Superior temporal gyrus (tissue), 1 donor: ENCODE results near the gene SLC4A2.

ENCODE experiments used
- DNase-seq: peaks from one replicate; pipeline ENCODE4 v3.0.0-alpha.2; 2016; ENCODE audit errors: extremely low spot score

Gene SLC4A2

DNA sequence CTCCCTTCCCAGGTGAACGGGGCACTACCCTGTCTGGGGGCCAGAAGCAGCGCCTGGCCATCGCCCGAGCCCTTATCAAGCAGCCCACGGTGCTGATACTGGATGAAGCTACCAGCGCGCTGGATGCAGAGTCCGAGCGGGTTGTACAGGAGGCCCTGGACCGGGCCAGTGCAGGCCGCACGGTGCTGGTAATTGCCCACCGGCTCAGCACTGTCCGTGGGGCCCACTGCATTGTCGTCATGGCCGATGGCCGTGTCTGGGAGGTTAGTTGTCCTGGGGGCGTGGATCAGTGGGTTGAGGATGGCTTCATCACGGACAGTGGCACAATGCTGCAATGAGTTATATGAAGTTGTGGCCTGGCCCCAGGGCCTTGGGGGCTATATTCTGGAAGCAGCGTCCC, 15.4 kb upstream of the SLC4A2 start:
- no peak for DNase-seq

DNA sequence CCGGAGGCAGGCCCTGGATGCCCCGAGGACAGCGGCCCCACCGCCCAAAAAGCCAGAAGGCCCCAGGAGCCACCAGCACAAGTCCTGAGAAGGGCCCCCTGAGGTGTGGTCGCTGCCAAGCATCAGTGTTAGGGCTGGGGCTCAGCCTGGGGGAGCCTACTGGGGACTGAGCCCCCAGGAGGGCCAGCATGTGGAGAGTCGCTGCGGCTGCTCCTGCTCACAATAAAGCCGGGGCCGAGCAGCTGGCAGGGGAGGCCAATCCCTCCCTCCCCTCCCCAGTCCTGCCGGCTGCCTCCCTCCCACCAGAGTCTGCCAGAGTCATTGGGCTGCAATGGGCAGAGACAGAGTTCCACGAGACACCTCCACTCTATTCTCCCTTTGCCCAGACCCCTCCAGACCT, 14.1 kb upstream of the SLC4A2 start:
- DNase-seq = no peak

DNA sequence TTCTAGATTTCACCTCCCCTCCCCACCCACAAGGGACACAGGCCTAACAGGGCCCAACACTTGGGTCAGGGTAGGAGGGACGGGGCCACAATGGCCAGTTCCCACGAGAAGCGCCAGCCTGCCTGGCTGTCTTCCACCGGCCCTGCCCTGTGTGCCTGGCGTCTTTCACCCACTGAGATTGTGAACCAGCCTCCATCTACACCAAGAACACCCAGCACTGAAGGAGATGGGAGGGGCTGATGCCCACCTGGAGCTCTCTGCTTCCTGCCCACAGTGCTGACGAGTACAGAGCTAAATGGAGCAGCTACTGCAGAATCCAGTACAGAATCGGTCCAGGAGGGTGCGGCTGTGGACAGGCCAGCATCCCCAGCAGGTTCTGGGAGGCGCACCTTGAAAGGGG, 13.4 kb upstream of the SLC4A2 start:
- no peak for DNase-seq

DNA sequence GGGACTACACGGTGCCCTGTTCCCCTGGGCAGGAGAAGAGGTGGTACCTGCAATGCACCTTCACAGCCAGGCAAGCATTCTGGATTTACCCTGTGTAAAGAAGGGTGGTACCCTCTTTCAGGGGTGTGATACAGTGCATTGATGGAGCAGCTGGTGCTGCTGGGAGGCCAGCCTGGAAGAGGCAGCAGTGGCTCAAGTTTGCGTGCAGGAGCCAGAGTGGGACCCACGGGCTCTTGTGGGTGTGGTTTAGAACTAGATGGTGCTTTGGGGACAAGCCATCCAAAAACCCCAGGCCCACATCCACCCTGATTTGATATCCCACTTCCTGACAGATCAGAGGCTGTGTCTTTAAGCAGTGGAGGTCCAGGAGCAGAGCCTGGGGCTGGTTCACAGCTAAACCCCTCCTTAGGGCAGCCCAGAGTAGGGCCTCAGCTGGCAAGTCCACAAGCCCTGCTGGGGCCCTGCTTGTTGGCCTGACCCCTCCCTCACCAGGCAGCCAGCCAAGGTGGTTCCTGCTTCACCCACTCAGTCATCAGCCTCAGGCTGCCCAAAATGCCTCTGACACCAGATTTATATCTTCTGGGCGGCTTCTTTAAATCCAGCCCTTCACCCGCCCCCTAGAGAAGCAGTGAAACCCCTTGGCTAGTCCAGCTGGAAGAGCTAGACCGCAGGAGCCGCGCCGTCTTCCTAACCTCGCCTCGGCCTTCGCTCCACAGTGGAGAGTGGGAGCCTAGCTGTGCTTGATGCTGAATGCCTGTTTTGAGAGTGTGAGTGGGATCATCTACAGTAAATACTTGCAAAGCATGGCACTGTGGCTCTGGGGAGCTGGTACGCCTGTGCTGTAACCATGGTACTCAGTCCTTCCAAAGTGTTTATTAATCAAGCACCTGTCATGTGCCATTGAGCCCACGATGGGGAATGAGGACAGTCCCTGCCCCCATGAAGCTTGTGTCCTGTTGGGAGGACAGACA, 12.5 kb upstream of the SLC4A2 start:
- DNase-seq = no peak

DNA sequence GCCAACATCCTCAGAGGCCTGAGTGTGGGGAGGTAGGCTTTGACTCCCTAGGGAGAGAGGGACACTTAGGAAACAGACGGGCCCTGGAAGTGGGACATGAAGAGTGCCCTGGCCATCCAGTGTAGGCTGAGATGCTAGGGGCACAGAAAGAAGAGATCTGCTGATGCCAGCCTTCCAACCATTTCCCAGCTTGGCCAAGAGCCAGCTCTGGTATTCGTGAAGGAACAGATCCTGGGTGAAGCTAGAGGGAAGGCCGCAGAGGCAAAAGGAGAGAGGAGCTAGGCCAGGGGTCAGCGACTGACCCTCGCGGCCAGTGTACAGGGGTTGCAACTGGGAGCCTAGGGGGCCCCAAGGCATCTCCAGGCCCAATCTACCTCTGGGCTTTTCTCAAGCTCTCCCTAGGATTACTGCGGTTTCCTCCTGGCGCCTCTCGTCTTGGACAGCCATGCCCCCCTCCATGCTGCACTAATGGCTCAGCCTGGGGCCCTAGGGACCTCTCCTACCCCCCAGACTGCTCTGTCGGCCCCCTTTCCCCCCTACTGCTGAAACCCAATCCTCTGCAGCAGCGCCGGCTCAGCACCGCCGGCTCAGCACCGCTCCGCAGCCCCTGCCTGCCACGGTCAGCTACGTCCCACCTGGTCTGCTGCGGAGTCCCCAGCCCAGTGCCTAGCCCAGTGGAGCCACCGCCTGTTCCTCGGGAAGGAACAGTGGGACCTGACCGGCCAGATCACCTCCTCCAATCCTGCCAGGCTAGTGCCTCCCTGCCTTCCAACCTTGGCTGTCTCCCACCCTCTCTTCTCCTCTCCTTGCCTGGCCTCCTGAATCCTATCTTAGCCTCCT, 11.2 kb upstream of the SLC4A2 start, which contains the start of gene ASIC3:
Gene ASIC3, plus strand, starts transcription at position 556 of the 840 bp plus-strand sequence. CDS start 355 bp downstream, outside the sequence.
- no peak for DNase-seq

DNA sequence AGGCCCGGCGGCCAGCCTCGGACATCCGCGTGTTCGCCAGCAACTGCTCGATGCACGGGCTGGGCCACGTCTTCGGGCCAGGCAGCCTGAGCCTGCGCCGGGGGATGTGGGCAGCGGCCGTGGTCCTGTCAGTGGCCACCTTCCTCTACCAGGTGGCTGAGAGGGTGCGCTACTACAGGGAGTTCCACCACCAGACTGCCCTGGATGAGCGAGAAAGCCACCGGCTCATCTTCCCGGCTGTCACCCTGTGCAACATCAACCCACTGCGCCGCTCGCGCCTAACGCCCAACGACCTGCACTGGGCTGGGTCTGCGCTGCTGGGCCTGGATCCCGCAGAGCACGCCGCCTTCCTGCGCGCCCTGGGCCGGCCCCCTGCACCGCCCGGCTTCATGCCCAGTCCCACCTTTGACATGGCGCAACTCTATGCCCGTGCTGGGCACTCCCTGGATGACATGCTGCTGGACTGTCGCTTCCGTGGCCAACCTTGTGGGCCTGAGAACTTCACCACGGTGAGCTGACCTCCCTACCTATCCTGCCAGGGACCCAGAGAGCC, 10.4 kb upstream of the SLC4A2 start:
- no peak for DNase-seq

DNA sequence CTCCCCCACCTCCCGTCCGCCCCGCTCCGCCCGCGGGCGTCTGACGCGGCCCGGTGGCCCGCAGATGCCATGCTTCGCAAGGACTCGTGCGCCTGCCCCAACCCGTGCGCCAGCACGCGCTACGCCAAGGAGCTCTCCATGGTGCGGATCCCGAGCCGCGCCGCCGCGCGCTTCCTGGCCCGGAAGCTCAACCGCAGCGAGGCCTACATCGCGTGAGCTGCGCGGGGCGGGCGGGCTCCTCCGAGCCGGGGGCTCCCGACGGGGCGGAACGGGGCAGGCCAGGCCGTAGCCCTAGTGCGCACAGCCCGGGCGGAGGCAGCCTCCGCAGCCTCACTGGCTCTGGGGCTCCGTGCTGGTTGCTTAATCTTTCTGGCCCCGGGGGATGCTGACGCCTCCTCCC, 8.3 kb upstream of the SLC4A2 start:
- peak; percentile 26 for DNase-seq

DNA sequence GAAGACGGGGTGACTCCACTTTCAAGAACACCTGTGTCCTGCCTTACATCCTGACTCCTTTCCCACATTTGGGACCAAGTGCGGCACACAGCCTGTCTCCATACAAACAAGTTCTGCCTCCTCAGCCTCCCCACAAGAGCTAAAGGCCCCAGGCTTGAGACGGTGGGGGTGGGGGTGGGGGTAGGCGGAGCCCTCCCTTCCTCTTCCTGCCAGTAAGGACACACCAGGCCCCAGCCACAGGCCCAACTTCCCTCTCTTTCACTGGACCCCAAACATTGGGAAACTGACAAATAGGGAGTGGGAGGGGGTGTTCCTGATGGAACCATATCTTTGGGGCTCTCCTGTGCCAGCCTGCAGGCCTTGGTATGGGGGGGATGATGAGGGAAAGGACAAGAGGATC, 6.3 kb upstream of the SLC4A2 start:
- DNase-seq = no peak

DNA sequence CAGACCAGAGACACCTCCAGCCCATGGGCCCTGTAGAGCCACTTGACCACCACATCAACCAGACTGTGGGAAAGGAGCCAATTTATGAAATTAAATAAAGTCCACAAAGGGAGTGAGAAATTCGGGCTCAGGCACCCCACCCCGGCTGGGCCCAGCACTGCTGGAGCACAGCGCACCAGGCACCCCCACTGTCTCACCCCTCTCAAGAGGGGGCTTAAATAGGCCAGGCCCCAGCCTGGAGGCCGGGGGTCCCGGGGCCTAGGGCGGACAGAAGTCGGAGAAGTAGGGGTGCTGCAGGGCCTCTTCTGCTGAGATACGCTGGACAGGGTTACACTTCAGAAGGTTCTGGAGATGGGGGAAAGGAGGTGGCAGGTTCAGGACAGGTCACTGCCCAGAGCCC, 5.6 kb upstream of the SLC4A2 start:
- no peak for DNase-seq

DNA sequence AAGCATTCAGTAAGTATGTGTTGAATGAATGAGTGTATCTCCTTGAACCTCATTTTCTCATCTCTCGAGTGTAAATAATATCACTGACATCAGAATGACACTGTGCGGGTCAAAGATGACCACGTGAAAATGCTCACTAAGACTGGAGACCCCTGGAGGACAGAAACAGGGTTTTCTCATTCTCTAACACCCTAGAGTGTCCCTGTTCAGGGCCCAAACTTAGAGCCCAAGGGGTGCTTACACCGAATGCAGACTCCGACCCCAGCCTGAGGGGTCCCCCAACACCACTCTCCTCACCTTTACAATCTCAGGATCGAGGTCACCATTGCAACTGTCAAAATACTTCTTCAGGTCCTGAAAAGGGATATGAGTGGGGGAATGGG, 3.1 kb upstream of the SLC4A2 start:
- no peak for DNase-seq

DNA sequence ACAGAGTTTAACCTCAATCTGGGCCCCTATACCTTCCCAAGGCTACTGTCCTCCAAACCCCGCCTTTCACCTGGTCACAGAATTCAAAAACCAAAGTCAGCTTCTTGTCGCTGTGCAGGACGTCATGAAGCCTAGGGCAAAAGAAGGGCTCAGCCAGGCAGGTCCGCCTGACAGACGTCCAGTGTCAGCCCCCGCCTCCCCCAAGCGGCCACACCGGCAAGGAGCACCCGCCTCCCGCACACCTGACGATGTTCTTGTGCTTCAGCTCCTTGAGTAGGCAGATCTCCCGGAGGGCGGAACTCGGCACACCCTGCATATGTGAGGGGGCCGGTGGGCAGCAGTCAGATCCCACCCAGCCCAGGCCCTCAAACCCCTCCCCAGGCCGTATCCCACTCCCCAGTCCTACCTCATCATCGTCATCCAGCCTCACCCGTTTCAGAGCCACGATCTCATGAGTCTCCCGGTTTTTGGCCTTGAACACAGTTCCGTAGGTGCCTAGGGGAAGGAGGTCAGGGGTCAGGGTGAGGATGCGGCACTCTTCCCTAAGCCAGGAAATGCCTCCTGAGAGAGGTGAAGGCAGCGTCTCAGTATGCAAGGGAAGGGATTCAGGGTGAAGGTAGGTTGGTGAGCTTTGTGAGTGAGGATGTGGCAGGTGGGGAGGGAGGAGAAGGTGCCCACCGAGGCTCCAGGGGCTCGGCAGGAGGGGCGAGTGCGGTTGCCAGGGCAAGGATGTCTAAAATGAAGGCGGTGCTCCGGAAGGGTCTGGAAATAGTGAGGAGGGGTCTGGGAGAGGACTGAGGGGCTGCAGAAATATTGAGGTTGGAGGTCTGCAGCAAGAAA, 2.5 kb upstream of the SLC4A2 start:
- no peak for DNase-seq

DNA sequence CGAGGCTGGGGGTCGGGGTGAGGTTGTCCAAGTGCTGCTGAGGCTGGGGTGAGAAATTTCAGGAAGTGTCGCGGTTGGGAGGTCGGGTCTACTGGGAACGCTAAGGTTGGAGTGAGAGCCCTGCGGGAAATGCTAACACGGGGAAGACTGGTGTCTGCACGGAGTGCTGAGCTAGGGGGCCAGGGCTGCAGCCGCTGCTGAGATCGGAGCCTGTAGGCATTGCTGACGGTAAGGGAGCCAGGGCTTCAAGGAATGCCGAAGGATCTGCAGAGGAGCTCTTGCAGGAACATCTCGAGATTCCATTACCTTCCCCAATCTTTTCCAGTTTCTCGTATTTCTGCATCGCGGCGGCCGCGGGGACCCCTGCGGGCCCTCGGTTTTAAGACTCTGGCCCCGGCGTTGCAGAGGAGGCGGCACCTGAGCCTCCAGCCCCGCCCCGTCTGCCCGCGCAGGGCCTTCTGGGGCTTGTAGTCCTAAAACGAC, 1.8 kb upstream of the SLC4A2 start, which contains the start of gene CDK5:
Gene CDK5, minus strand, starts transcription at position 392 of the 483 bp plus-strand sequence. Its CDS starts 49 bp downstream, at position 343.
- no peak for DNase-seq

DNA sequence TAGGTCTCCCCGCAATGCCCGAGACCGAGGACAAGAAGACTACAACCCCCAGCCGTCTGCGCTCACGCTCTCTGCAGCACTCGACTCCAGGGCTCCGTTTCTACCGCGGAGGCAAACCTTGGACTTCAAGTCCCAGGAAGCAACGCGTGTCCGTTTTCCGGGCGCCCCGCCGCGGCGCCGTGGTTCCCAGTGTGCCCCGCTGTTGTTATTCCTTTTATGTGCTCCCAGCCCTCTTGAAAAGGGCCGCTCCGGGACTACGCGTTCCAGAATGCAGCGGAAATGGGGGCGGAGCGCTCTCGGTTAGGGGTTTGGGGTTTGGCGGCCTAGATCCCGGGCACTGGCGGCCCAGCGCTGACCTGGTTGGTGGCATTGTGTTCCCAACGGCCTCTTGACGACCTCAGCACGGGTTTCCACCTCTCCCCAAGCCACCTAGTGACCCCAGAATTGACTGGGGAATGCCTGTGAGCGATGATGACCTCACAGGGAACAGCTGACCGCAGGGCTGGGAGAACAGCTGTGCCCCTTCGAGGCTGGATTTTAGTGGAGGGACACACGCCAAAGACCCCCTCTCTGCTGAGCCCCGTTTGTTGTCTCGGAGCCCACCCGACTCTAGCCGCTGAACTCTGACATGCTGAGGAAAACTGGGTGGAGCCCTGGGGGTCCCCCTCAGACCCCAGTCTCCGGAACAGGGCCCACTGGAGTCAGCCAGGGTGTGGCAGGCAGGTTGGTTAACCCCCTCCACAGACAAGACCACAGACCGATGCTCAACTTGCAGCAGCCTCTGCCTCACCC, 1.2 kb upstream of the SLC4A2 start:
- DNase-seq = peak; percentile 99

DNA sequence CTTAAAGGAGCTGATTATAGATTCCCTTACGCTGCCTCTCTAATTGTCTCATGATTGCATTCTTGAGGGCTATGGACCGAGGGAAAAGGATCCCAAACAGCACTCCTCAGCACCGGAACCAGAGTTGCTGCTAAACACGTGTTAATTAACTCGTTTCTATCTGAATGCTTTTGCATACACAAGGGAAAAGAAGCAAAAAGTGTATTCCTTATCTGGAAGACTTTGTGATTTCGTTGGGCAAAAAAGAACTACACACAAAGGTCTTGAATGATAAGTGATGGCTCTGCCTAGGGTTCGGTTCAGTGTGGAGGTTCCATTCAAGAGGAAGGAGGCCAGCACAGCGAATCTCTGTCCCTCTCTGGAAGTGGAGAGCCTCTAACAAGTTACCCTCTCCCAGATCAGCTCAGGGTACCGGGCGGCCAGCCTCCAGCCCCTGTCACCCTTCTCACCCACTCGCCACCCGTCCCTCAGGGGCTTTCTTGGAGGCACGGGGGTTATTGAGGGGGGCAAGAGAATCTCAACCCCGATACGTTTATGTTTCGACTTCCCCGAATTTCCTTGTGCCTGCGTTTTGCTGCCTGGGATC, 515 bp upstream of the SLC4A2 start:
- peak; percentile 78 for DNase-seq

DNA sequence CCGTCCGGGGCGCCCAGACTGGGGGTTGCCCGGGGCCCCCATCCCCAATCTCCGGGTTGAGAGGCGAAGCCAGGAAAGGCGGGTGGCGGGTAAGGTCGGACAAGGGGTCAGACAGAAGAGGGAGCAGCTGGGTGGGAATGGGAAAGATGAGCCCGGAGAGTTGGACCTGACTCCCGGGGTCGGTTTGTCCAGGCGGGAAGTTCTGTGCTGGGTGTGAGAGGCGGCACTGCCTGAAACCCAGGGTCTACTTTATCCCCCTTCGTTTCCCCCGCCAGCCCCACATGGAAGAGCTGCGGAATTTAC, 675 bp downstream of the SLC4A2 start:
- no peak for DNase-seq

DNA sequence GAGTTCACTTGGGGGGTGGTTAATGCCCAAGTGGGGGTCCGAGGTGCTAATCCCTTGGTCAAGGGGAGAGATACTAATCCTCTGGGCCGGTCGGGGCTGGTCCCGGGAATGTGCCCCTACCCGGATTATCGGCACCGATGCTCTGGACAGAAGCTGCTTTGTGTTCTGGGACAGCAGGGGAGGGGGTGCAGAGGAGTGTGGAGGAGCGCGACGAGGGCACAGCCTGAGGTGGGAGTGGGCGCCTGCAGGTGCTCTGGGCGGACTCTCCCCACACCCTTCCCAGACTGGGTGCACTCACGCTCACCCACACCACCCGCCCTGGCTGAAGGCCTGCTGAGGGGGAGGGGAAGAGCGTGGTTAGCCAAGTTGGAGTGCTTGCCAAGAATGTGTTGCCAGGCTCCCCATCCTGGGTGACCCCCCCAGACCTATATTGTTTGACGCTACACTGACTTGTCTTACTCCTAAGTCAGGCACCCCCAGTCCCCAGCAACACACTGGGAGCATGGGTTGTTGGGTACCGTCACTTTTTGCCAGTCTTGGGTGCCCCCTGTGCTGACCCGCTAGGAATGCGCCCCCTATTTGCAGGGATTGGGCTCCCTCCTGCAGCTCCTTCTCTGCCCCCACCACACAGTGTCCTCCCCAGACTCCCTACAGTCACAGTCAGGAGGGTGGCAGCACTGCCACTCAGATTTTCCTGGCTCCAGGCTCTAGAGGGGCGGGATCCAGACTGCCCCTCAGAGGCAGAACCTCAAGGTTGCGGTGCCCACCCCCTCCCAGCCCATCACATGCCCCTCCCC, 1.2 kb downstream of the SLC4A2 start:
- DNase-seq = peak; percentile 33

DNA sequence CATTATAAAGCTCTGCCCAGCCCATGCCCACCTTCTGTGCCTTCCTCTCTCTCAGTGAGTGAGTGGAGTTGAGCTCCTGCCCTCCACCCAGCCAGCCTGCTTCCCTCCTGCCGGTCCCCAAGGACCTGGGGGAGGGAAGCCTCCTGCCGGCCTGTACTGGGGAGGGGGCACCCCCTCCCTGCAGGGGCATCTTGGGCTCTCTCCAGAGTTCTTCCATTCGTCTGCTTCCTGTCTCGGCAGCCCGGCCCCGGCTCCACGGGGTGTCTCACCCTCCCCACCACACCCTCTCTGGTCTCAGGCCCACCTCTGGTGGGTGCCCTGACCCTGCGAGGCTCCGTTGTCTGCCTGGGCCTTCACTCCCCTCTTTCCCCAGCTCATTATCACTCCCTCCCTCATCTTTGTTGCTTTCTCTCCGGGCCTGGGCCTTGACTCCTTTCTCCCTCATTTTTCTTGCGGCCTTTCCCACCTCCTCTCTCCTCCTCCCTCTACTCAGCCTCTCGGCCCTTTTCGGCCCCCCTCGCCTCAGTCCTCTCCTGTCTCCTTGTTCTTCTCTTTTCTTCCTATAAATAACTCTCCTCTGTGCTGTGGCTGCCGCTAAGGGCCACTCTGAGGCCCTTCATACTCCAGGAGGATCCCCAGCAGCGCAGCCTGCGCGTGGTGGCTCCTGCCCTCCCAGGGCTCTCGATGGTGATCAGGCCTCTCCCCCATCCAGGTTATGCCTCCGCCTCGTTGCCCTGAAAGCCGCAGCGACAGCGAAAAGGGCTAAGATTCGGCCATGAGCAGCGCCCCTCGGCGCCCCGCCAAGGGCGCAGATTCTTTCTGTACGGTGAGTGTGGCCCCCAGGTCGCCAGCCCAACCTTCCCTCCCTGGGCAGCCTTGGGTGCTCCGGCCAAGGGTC, 2.1 kb downstream of the SLC4A2 start:
- no peak for DNase-seq

DNA sequence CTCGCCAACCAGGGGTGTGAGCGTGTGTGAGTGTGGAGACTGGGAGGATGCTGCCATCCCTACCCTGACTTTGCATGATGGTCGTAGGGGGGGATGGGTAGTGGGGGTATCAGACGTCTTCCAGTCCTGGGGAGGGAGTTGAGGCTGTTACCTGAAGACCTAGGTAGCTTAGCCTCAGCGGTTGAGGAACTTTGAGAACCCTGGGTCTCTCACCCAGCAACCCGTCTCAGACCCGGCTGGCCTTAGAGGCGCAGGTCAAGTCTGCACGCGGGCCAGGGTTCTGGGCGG, 2.7 kb downstream of the SLC4A2 start:
- DNase-seq = no peak
